GM12864 (cell line): Measurements from ENCODE around the gene GPBAR1.

Source experiments
- DNase-seq: peaks from one replicate; pipeline ENCODE4 v3.0.0-alpha.2; 2011; ENCODE audit warnings: low read depth
- H3K4me3 ChIP-seq: 2 replicates; pipeline ENCODE4 v1.5.1; 2011; ENCODE audit warnings: mild to moderate bottlenecking, low read depth, low read length, control low read depth
- CTCF ChIP-seq: IDR thresholded peaks from 2 replicates; pipeline ENCODE4 v1.5.1; 2011; ENCODE audit warnings: low read depth, mild to moderate bottlenecking, moderate library complexity, low read length, control low read depth, inconsistent platforms; ENCODE audit errors: missing control alignments

GPBAR1 gene

GRCh38 chr2:218260742-218261422 lies at the start of gene GPBAR1:
Gene GPBAR1, plus strand, starts transcription at chr2:218261015. Its CDS starts 1,710 bp downstream, at chr2:218262725.
- H3K4me3 ChIP-seq, result no peak within 1 kb of the TSS
- no peak for DNase-seq
- no peak for TF ChIP-seq CTCF

GRCh38 chr2:218214116-218214515 lies 46.7 kb upstream of the GPBAR1 start:
- no peak for TF ChIP-seq CTCF
- H3K4me3 ChIP-seq, result no peak overlapping the region
- DNase-seq, result no peak

- no peak for DNase-seq
- peak overlapping the region; percentile 94 for H3K4me3 ChIP-seq
- no peak for TF ChIP-seq CTCF
Observed at GRCh38 chr2:218216336-218216673, 44.5 kb upstream of the GPBAR1 start.

- peak within 1 kb of the TSS; percentile 94 for H3K4me3 ChIP-seq
- peak; percentile 76 for DNase-seq
- TF ChIP-seq CTCF, result no peak
Observed at GRCh38 chr2:218216674-218217359, 44.0 kb upstream of the GPBAR1 start, which contains the start of gene ARPC2. Gene ARPC2, plus strand, starts transcription at chr2:218217189. Its CDS starts 282 bp downstream, at chr2:218217471.

- DNase-seq, result peak; percentile 30
Observed at GRCh38 chr2:218217360-218218267, 43.2 kb upstream of the GPBAR1 start.

More at GRCh38 chr2:218217360-218218267, 43.2 kb upstream of the GPBAR1 start:
- TF ChIP-seq CTCF, result no peak
- peak overlapping the region; percentile 94 for H3K4me3 ChIP-seq
